GM12874 (cell line): ENCODE results near the gene REEP1.

Experiments used
- CTCF ChIP-seq: IDR thresholded peaks from 2 replicates; pipeline ENCODE4 v1.5.1; 2011; ENCODE audit warnings: low read depth, mild to moderate bottlenecking, control low read depth, low read length, moderate library complexity; ENCODE audit not compliant: insufficient read depth

REEP1 gene

GRCh38 chr2:86360776-86361175 lies 23.4 kb upstream of the REEP1 start:
- no peak for TF ChIP-seq CTCF

- no peak for TF ChIP-seq CTCF
Observed at GRCh38 chr2:86358957-86359356, 21.5 kb upstream of the REEP1 start.

- TF ChIP-seq CTCF, result no peak
Observed at GRCh38 chr2:86357392-86357963, 20.1 kb upstream of the REEP1 start.

- TF ChIP-seq CTCF, result no peak
Observed at GRCh38 chr2:86352727-86353221, 15.3 kb upstream of the REEP1 start.

GRCh38 chr2:86352137-86352726 lies 14.8 kb upstream of the REEP1 start:
- TF ChIP-seq CTCF, result no peak

- TF ChIP-seq CTCF, result no peak
Observed at GRCh38 chr2:86350751-86351150, 13.3 kb upstream of the REEP1 start.

GRCh38 chr2:86347401-86347800 lies 10.0 kb upstream of the REEP1 start:
- TF ChIP-seq CTCF, result no peak
